Osteocyte (in vitro differentiated cells): Measurements from ENCODE around the gene HSD17B3. TPM values are rescaled to one million over a fixed set of nuclear protein-coding genes. Genes with fewer than 3 reads are reported as not detected.

ENCODE experiments used
- DNase-seq: peaks from one replicate; pipeline ENCODE4 v3.0.0; 2021; ENCODE audit warnings: mixed read lengths; ENCODE audit not compliant: unreplicated experiment; ENCODE audit errors: extremely low spot score
- H3K27ac Mint-ChIP-seq: one replicate; pipeline ENCODE4 v1.8.0; 2021; ENCODE audit warnings: mild to moderate bottlenecking, mixed read lengths; ENCODE audit not compliant: unreplicated experiment
- H3K27me3 Mint-ChIP-seq: one replicate; pipeline ENCODE4 v1.8.0; 2021; ENCODE audit warnings: mixed read lengths; ENCODE audit not compliant: unreplicated experiment
- H3K36me3 Mint-ChIP-seq: one replicate; pipeline ENCODE4 v1.8.0; 2021; ENCODE audit warnings: mixed read lengths; ENCODE audit not compliant: unreplicated experiment
- H3K4me1 Mint-ChIP-seq: one replicate; pipeline ENCODE4 v1.8.0; 2021; ENCODE audit warnings: mixed read lengths; ENCODE audit not compliant: unreplicated experiment
- H3K4me3 Mint-ChIP-seq: one replicate; pipeline ENCODE4 v1.8.0; 2021; ENCODE audit warnings: mild to moderate bottlenecking, moderate library complexity, mixed read lengths; ENCODE audit not compliant: unreplicated experiment
- H3K9me3 Mint-ChIP-seq: one replicate; pipeline ENCODE4 v1.8.0; 2021; ENCODE audit warnings: mixed read lengths; ENCODE audit not compliant: unreplicated experiment
- CTCF ChIP-seq: fragments of 200-600 bp; sonication (generic); IDR thresholded peaks from 2 replicates; pipeline ENCODE4 v1.5.0; 2021; ENCODE audit warnings: antibody characterized with exemption, mild to moderate bottlenecking, moderate library complexity
- total RNA-seq: library from RNA; stranded (reverse); gene quantifications from 2 replicates; pipeline ENCODE4 v1.2.1, GENCODE V29; 2021

Gene HSD17B3
- total RNA-seq, 1 donor from 2014 or later, result not detected

GRCh38 chr9:96289392-96289791, 12.6 kb downstream of the HSD17B3 start:
- no peak for TF ChIP-seq CTCF
- Mint-ChIP-seq H3K4me3 (no peak overlapping the region), H3K36me3 (no peaks in the 10 kb centered on the region), H3K4me1 (peaks cover 9% of the 10 kb centered on the region), H3K9me3 (peaks cover 3% of the 10 kb centered on the region), H3K27me3 (peaks cover 5% of the 10 kb centered on the region), H3K27ac (no peak overlapping the region)
- DNase-seq, result no peak

GRCh38 chr9:96281641-96282040, 20.3 kb downstream of the HSD17B3 start:
- no peak overlapping the region for H3K27ac Mint-ChIP-seq
- H3K9me3 Mint-ChIP-seq, result peaks cover 4% of the 10 kb centered on the region
- H3K27me3 Mint-ChIP-seq, result peaks cover 19% of the 10 kb centered on the region
- no peak for TF ChIP-seq CTCF
- H3K4me3 Mint-ChIP-seq, result no peak overlapping the region
- no peaks in the 10 kb centered on the region for H3K4me1 Mint-ChIP-seq
- no peaks in the 10 kb centered on the region for H3K36me3 Mint-ChIP-seq
- no peak for DNase-seq

GRCh38 chr9:96279932-96280331, 22.0 kb downstream of the HSD17B3 start:
- no peak for TF ChIP-seq CTCF
- H3K27ac Mint-ChIP-seq, result no peak overlapping the region
- DNase-seq, result no peak
- H3K27me3 Mint-ChIP-seq, result peaks cover 18% of the 10 kb centered on the region
- no peaks in the 10 kb centered on the region for H3K36me3 Mint-ChIP-seq
- no peaks in the 10 kb centered on the region for H3K4me1 Mint-ChIP-seq
- no peak overlapping the region for H3K4me3 Mint-ChIP-seq
- peaks cover 17% of the 10 kb centered on the region for H3K9me3 Mint-ChIP-seq

GRCh38 chr9:96274939-96275338, 27.0 kb downstream of the HSD17B3 start:
- no peak overlapping the region for H3K4me3 Mint-ChIP-seq
- H3K27ac Mint-ChIP-seq, result no peak overlapping the region
- peaks cover 25% of the 10 kb centered on the region for H3K9me3 Mint-ChIP-seq
- H3K36me3 Mint-ChIP-seq, result no peaks in the 10 kb centered on the region
- peaks cover 21% of the 10 kb centered on the region for H3K27me3 Mint-ChIP-seq
- DNase-seq, result no peak
- peaks cover 3% of the 10 kb centered on the region for H3K4me1 Mint-ChIP-seq
- no peak for TF ChIP-seq CTCF

DNA sequence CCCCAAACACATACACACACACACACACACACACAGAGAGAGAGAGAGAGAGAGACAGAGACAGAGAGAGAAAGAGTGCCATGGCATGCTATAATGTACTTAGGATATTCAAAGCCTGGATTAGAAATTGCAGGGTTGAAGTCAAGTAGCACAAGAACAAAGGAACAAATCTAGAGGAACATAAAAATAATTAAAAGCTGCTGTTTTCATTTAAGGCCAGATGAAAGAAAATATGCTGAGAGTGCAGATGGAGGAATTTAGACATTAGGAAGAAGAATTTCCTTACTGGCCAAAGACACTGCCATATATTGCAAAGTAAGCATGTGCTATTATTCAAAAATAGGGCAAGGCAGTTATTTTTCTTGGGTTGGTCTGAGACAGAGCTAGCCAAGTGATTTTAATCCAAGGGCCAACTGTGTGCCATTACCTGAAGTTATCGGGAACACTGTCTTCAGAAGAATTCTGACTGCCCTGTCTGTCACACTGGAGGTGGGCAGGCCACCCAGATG, 31.7 kb downstream of the HSD17B3 start:
- H3K27ac Mint-ChIP-seq, result no peak overlapping the region

More for the DNA sequence above, 31.7 kb downstream of the HSD17B3 start:
- no peak for DNase-seq
- TF ChIP-seq CTCF, result no peak
- Mint-ChIP-seq H3K27me3 (peaks cover 24% of the 10 kb centered on the region), H3K4me3 (no peak overlapping the region), H3K4me1 (peaks cover 4% of the 10 kb centered on the region), H3K36me3 (no peaks in the 10 kb centered on the region), H3K9me3 (peaks cover 10% of the 10 kb centered on the region)
